Ishikawa (cell line): ENCODE data around the gene ABHD4.

Experiments used
- CEBPB ChIP-seq: IDR thresholded peaks from 2 replicates; pipeline ENCODE4 v1.6.1; 2012
- CREB1 ChIP-seq: IDR thresholded peaks from 2 replicates; pipeline ENCODE4 v1.6.1; 2012; ENCODE audit warnings: low read depth
- EGR1 ChIP-seq: IDR thresholded peaks from 2 replicates; pipeline ENCODE4 v1.6.1; 2012
- EP300 ChIP-seq: IDR thresholded peaks from 2 replicates; pipeline ENCODE4 v1.6.1; 2012; ENCODE audit warnings: borderline replicate concordance
- FOXM1 ChIP-seq: IDR thresholded peaks from 2 replicates; pipeline ENCODE4 v1.6.1; 2012; ENCODE audit warnings: low read depth, borderline replicate concordance
- MAX ChIP-seq: IDR thresholded peaks from 2 replicates; pipeline ENCODE4 v1.6.1; 2012
- NFIC ChIP-seq: IDR thresholded peaks from 2 replicates; pipeline ENCODE4 v1.6.1; 2012
- RAD21 ChIP-seq: IDR thresholded peaks from 2 replicates; pipeline ENCODE4 v1.6.1; 2012; ENCODE audit warnings: low read depth
- REST ChIP-seq: IDR thresholded peaks from 2 replicates; pipeline ENCODE4 v1.6.1; 2012; ENCODE audit warnings: low read depth, mild to moderate bottlenecking
- TAF1 ChIP-seq: IDR thresholded peaks from 2 replicates; pipeline ENCODE4 v1.6.1; 2012; ENCODE audit warnings: low read depth, mild to moderate bottlenecking
- TCF12 ChIP-seq: IDR thresholded peaks from 2 replicates; pipeline ENCODE4 v1.6.1; 2012; ENCODE audit warnings: low read depth
- TEAD4 ChIP-seq: IDR thresholded peaks from 2 replicates; pipeline ENCODE4 v1.6.1; 2012
- YY1 ChIP-seq: IDR thresholded peaks from 2 replicates; pipeline ENCODE4 v1.6.1; 2012; ENCODE audit warnings: low read depth
- ZBTB7A ChIP-seq: IDR thresholded peaks from 2 replicates; pipeline ENCODE4 v1.6.1; 2012; ENCODE audit warnings: low read depth
- TF ChIP-seq, protein P1 (sequence below): IDR thresholded peaks from 2 replicates; pipeline ENCODE4 v1.6.1; 2012

ABHD4 gene

GRCh38 chr14:22555384-22556011 is 42.6 kb upstream of the ABHD4 start:
- no peak for TF ChIP-seq REST
- TF ChIP-seq NFIC: no peak
- no peak for TF ChIP-seq CREB1
- no peak for TF ChIP-seq CEBPB
- TF ChIP-seq YY1: no peak
- TF ChIP-seq, protein P1, sequence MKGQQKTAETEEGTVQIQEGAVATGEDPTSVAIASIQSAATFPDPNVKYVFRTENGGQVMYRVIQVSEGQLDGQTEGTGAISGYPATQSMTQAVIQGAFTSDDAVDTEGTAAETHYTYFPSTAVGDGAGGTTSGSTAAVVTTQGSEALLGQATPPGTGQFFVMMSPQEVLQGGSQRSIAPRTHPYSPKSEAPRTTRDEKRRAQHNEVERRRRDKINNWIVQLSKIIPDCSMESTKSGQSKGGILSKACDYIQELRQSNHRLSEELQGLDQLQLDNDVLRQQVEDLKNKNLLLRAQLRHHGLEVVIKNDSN: no peak
- no peak for TF ChIP-seq RAD21
- no peak for TF ChIP-seq EGR1
- no peak for TF ChIP-seq ZBTB7A
- no peak for TF ChIP-seq TCF12
- no peak for TF ChIP-seq FOXM1
- TF ChIP-seq TEAD4: no peak

- TF ChIP-seq FOXM1 (no peak), NFIC (no peak), RAD21 (no peak), CREB1 (no peak), MAX (no peak), CEBPB (no peak), TAF1 (no peak), ZBTB7A (no peak), EGR1 (no peak), TCF12 (no peak)
- TF ChIP-seq, protein P1: no peak
These were observed 41.8 kb upstream of the ABHD4 start for GRCh38 chr14:22556021-22556989.

- TF ChIP-seq RAD21 (peak; percentile 87), ZBTB7A (no peak)
These were observed 41.0 kb upstream of the ABHD4 start for GRCh38 chr14:22556990-22557623.

- TF ChIP-seq REST (no peak), TCF12 (no peak), CREB1 (no peak), FOXM1 (no peak), YY1 (no peak), MAX (no peak), ZBTB7A (no peak), TEAD4 (no peak), EP300 (no peak), NFIC (no peak), EGR1 (no peak), CEBPB (no peak), TAF1 (no peak)
- TF ChIP-seq, protein P1: no peak
These were observed 40.3 kb upstream of the ABHD4 start for GRCh38 chr14:22557846-22558220.
